GM04504 (cell line): ENCODE measurements around the gene CALN1.

Experiments used
- DNase-seq: peaks from one replicate; pipeline ENCODE4 v3.0.0-alpha.2; 2012; ENCODE audit warnings: low read depth

Gene CALN1

DNA sequence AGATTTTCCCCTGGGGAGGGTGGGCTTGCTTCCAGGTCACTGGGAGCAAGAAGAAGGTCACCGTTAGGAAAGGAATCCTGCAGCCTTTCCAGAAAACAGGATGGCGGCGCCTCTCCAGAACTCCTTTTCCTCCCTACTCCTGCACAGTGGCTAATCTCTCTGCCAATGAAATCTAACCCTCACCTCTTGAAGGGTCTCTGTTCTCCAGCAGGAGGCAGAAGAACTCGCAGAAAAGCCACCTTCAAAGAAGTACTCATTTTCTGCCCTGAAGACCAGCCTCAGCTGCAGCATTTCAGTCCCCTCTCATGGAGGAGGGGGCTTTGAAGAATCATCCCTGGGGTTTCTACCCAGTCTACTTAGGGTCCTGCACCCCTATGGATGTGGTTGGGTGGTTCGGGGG lies 626.9 kb downstream of the CALN1 start:
- DNase-seq = no peak

DNA sequence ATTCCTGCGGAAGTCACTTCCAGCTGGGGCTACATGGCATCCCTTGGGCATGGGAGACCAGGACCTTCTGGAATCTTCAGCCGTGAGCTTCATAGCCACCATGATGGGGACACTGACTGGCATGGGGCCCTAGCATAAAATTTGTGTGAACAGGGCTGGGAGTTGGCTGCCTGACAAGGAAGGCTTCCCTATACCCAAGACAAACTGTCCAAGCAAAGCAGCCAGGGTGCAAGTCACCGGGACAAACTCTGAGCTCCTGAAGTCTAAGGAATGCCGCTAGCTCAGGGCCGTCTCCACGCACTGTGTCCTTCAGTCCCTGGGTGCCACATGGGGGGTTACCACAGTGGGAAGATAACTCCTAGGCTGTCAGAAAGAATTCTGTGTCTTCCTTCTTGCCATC lies 627.4 kb downstream of the CALN1 start:
- DNase-seq = no peak

DNA sequence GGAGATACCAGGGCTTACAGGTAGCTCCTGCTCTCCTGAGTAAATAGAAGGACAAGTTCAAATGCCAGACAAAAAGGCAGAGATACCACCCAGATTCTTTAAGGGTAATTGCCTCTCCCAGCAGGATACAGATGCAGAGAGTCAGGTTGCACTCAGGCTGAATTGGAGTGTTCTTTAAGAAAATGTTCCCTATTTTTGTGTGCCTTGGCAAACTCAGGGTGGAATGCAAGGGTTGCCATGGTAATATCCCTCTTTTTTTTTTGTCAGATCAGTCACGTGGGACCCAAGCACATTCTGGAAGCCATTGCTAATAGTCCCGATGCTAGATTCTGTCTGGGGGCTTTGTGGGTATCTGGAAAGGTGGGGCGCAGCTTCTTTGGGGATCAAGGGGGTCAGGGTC lies 628.0 kb downstream of the CALN1 start:
- no peak for DNase-seq

DNA sequence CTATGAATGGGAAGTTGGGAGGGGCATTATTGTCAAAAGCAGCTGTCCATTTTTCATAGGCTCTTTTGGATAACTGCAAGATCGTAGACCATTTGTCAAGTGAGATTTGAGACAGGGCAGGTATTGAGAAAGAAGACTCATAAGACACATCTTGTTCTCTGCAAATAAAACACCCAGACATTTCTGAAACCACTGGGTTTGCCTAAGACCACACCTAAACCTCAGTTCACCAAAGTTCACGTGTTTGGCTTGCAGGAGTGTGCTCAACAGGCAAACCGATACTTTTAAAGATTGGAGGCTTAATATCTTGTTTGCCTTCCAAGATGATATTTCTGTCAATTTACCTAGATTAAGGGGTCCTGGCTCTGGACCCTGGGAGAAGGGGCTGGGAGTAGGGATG lies 628.4 kb downstream of the CALN1 start:
- no peak for DNase-seq

DNA sequence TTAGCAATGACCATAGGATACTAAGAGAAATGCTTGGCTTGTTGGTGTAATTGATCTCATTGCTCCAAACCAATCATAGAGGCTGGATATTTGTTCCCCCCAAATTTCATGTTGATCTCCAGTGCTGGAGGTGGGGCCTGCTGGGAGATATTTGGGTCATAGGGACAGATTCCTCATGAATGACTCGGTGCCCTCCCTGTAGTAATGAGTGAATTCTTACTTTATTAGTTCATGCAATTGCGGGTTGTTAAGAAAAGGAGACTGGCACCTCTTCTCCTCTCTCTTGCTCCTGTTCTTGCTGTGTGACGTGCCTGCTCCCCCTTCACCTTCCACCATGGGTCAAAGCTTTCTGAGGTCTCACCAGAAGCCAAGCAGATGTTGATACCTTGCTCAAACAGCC lies 630.1 kb downstream of the CALN1 start:
- DNase-seq = no peak

DNA sequence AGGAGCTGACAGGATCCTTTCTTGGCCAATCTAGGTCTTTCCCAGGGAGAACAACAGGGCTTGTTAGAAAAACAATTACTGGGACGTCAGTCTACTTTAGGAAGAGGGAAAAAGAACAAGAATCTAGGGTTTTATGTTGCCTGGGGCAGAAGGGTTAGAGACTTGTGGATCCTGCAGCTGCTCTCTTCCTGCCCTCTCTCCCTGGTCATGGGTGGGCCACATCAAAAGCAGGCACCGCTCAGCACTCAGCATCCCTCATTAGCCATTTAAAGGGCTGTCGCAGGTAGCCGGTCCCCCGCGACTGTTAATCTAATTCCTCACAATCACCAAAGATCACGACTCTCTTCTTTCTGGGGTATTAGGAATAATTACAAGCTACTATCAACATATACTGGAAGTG lies 631.9 kb downstream of the CALN1 start:
- no peak for DNase-seq

DNA sequence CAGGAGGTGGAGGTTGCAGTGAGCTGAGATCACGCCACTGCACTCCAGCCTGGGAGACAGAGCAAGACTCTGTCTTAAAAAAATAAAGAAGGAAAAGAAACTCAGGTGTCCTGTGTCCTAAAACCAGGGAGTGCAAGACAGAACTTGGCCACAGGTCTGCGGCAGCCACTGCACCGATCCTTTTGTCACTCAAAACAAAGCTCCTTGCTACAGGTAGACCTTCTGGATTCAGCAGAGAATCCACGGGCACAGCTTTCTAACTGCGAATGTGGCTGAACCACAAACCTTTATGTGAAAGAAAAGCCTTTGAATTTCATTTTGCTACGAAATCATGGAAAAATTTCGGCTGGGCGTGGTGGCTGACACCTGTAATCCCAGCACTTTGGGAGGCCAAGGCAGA lies 634.9 kb downstream of the CALN1 start:
- no peak for DNase-seq

DNA sequence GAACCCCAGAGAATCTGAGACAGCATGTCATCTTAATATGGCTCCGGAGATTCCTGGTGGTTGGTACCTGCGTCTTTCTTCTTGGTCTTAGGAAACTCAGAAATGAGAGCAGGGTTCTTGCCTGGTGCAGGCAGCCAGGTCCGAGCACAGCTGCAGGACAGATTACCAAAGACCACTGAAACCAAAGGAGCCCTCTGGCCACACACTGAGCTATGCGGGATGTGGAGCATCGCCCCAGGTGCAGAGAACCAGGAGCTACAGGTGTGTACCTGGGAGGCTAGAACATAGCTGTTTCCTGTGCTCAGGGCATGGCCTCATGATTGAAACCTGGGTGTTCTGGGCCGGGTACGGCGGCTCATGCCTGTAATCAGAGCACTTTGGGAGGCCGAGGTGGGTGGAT lies 635.4 kb downstream of the CALN1 start:
- DNase-seq = no peak

DNA sequence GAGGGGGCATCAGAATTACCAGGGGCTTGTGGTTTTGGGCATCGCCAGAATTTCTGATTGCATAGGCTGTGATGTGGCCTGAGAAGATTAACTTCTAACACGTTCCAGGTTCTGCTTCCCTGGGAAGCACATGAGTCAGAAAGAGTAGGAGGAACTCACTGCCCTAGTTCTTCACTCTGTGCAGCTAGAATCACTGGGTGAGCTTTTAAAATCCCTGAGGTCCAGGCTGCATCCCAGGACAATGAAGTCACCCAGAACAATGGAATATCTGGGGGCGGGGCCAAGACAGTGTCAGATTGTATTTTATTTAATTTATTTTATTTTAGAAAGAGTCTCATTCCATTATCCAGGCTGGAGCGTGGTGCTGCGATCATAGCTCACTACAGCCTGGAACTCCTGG lies 636.5 kb downstream of the CALN1 start:
- DNase-seq = no peak

DNA sequence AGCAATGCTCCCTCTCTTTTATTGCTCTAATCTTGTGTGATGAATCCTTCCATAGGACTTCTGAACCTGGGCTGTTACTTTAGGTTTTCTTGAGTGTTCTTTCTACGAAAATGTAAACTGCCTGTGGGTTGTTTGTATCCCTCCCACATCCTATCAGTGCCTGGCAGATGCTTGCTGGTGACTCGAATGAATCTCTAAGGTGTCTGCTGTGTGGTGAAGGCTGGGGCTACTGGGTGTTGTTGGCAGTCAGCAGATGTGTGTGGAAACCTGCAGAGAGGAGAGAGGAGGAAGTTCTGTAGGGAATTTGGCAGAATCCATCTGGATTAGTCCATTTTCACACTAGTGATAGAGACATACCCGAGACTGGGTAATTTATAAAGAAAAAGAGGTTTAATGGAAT lies 639.4 kb downstream of the CALN1 start:
- DNase-seq = no peak

DNA sequence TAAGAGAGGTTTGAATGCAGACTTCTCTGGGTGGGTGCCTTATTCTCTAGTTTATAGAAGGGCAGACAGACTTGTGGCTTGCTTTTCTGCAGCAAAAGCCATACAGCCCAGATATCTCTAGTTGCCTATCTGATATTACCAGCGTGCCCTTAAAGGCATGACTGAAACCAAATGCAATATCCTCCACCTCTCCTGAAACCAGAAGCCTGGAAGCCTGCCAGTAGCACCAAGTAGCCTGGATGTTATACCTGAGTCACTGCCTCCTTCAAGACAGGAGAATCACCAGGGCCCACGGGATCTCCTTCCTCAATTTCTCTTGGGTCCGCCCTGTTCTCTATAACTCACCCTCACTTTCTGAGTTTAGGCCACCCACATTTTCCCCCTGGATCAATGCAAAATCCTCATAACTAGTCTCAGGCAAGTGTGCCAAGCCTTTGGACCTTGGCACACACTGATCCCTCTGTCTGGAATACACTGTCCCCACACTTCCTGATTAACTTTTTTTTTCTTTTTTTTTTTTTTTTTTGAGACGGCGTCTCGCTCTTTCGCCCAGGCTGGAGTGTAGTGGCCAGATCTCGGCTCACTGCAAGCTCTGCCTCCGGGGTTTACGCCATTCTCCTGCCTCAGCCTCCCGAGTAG lies 641.8 kb downstream of the CALN1 start:
- DNase-seq = no peak

DNA sequence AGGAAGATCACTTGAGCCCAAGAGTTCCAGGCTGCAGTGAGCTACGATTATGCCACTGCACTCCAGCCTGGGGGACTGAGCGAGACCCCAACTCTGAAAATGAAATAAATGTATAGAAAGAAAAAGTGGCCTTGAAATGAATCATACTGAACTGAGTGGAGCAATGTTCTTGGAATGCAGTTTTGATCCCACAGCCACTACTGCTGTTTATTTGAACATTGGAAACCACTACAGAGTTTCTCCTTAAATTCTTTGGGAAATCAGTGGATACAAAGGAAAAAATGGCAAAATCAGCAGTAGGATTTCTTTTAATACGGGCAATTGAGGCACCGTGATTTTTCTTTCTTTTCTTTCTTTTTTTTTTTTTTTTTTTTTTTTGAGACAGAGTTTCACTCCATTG lies 642.8 kb downstream of the CALN1 start:
- DNase-seq = no peak

DNA sequence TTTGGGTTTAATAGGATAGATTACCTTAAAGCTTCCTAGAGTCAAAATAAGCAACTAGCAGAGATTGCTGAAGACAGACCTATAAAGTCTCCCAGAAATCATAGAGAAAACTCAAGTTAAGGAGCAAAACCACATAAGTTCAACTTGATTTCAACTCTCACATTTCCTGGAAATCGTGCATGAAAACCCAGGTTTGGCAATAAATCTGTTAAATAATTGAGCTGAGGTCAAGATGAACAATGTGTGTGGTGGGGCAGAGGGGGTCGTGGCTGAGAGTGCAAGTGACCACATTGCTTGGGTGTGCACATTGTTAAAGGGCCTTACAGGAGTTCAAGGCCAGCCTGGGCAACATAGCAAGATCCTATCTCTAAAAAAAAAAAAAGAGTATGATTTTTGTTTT lies 643.7 kb downstream of the CALN1 start:
- DNase-seq = no peak

DNA sequence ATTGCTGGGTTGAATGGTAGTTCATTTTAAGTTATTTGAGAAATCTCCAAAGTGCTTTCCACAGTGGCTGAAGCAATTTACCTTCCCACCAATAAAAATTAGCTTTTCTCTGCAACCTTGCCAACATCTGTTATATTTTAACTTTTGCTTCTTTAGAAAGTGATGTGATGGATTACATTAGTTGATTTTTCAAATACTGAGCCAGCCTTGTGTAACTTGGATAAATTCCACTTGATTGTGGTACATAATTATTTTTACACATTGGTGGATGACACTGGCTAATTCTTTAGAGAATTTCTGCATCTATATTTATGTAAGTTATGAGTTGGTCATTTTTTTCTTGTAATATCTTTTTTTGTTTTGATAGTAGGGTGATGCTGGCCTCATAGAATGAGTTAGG lies 646.1 kb downstream of the CALN1 start:
- DNase-seq = no peak

DNA sequence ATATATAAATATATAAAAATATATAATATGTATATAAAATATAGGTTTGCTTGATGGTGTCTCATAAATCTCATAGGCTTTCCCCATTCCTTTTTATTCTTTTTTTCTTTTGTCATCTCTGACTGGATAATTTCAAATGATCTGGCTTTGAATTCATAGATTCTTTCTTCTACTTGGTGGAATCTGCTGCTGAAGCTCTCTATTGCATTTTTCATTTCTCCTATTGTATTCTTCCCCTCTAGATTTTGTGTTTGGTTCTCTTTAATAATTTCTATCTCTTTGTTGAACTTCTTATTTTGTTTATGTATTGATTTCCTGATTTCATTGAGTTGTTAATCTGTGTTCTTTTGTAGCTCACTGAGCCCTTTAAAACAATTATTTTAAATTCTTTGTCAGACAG lies 650.8 kb downstream of the CALN1 start:
- no peak for DNase-seq

DNA sequence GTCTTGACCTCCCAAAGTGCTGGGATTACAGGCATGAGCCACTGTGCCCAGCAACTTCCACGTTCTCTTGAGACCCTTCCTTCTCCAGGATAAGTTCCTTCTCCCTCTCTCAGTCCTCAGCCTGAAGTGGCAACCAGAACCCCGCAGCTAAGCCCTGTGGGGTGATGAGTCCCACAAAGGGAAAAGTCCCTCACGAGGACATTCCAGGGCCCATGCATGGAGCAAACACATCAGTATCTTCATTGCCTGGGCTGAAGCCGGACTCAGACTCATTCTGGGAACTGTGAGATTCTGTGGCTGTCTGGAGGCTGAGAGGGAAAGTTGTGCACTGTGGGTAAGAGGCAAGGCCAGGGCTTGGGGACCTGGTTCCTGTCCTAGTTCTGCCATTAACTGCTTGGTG lies 657.3 kb downstream of the CALN1 start:
- no peak for DNase-seq

DNA sequence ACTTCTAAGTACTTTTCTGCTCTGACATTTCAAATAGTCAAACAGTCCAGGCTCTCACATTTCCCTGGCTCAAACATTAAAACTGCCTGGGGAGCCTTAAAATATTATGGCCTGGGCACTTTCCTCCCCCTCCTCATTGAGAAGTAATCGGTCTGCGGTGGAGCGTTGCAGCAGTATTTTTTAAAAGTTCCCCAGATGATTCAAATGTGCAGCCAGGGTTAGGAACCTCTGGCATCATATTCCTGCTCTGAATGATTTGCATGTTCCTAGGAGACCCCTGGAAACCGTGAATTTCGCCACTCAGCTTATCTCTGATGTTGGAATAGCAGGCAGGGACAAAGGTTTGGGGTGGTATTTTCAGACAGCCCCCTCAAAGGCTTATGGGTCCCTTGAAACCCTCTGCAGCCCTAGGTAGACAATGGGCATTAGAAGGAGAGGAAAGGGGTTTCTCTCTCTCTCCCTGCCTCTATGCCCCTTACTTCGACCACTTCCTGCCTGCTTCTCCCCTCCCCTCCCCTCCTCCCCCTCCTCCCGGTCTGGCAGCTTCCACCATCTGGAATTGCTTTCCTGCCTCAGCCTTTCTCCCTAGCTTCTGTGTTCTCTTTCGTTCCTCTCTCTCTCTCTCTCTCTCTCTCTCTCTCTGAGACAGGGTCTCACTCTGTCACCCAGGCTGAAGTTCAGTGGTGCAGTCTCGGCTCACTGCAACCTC lies 658.0 kb downstream of the CALN1 start:
- no peak for DNase-seq

DNA sequence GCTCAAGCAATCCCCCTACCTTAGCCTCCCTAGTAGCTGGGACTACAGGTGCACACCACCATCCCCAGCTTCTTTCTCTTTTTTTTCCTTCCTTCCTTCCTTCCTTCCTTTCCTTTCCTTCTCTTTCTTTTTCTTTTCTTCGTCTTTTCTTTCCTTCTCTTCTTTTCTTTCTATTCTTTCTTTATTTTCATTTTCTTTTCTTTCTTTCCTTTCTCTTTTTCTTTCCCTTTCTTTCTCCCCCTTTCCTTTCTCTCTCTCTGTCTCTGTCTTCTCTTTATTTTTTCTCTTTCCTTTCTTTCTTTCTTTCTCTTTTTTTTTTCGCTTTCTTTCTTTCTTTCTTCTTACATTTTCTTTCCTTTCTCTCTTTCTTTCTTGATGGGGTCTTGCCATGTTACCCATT lies 658.9 kb downstream of the CALN1 start:
- no peak for DNase-seq

DNA sequence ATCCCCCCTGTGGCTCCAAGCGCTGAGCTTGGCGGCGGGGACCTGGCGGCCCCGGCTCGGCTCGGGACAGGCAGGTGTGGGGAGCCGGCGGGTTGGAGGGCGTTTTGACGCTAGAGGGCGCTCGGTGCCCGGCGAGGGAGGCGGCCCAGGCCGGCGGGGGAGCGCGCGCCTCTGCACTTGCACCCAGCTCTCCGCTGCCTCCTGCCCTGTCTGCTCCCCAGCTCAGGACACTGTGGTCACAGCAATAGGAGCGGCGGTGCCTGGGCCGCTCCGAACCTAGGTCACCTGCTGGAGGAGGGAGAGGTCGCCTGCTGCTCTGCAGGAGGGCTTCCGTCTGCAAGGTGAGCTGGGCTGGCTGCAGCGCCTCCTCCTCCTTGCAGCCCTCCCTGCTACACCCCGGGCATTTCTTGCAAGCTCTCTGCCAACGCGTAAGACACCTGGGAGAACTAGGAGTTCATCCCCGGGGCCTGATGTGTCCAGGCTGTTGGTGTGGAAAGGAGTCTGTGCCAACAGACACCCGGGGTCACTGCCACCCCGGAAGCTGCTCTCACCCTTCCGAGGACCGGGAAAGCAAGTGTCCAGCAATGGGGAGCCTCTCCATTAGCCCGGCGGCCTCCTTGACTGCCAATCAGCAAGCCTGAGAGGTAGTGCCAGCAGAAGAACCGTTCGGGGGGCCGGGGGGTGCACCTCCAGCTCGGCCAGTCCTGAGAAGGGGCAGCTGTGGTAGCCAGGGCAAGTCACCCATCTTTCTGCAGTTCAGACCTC lies 659.8 kb downstream of the CALN1 start:
- no peak for DNase-seq

DNA sequence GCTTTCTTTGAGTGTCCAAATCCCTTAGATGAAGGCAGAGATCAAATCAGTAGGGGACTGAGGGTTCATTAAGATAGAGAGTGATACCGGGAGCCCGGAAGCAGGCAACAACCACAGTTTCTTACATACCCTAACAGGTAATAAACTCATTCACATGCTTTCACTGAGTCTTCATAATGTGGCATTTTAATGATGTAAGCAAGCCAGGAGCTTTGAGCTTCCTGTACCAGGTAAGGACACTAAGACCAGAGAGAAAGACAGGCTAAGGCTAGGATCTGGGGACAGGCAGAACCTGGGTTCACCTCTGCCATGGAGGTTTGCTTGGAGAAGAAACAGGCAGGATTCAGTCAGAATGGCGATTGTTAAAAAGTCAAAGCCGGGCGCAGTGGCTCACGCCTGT lies 661.8 kb downstream of the CALN1 start:
- DNase-seq = no peak

DNA sequence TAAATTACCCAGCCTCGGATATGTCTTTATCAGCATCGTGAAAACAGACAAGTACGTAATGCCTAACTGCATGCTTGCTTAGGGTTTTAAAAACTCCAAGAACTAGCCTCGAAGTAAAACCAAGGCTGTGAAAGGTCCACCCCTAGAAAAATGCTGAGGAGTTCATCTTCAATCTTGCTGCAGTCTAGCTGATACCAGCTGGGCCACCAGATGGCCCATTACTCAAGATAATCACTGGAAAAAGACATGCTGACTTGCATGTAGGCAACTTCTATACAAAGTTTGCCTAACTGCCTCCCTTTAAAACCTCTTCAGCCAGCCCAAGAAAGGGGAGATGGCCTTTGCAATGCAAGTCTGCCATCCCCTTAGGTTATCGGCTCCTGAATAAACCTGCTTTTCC lies 666.1 kb downstream of the CALN1 start:
- DNase-seq = no peak

DNA sequence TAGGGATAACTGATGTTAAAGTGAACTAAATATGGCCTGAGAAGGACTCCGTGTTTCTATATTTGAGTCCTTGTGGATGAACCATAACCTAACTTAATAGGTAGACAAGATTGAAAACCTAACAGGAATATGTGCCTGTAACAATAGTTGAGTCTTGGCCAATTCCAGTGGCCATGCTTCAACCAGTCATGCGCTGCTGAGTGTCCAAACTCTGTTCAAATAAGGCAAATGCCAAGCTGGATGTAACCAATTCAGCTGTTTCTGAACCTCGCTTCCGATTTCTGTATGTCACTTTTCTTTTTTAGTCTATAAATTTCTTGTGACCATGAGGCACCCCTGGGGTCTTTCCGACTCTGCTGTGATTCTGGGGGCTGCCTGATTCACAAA lies 672.0 kb downstream of the CALN1 start:
- no peak for DNase-seq

DNA sequence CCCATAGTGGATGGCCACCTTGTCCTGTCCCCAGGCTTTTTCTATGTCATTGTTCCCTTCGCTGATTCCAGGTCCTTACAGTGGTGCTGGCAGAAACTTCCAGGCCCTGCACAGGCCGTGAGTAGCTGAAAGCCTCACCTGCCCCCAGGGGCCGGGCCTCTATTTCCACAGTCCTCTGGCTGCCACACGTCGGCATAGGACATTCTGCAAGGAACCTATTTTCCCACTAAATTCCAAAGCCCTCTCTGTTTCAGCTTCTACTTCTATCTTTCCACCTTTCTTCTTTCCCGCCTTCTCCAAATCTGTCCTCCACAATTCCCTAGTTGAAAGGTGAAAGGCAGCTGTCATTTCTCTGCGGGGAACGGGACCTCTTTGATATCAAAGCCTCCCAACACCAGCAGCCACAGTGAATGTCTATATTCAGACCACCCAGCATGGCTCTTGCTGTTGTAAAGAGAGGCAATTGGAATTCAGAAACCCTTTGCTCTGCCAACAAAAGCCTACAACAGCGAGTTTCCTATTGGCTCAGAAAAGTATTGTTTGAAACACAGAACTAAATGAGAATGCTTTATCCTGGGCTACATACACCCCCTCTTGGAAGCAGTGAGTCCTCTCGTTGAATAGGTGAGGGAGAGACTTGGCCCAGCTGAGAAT lies 672.5 kb downstream of the CALN1 start:
- no peak for DNase-seq
